Loucy (cell line): ENCODE measurements around the gene WASHC3.

Experiments
- EZH2phosphoT487 ChIP-seq: fragments of 200-600 bp; IDR thresholded peaks from 2 replicates; pipeline ENCODE4 v1.6.1; 2018; ENCODE audit warnings: antibody characterized with exemption, mild to moderate bottlenecking, moderate library complexity, borderline replicate concordance
- TF ChIP-seq, protein P1 (sequence below): fragments of 200-600 bp; sonication (generic); conservative IDR thresholded peaks from 2 replicates; pipeline ENCODE4 v1.5.1; 2014; ENCODE audit warnings: mild to moderate bottlenecking, antibody characterized with exemption, low read length

DNA sequence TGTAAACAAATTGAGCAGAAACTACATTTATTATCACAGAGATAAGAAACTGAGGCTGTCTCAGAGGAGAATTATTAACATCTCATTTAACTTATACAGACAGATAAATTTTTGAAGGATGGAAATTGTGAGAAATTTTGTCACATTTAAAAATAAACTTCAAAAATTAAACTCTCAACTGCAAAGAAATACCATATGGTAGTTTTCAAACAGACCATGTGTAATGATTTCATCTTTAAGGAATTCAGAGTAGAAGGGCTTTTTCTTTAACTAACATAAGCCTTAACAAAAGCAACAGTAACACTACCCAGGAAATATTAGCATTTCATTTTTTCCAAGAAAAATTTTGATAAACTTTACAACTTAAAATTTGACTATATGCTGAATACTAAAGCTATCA lies 31.5 kb upstream of the WASHC3 start:
- TF ChIP-seq, protein P1, sequence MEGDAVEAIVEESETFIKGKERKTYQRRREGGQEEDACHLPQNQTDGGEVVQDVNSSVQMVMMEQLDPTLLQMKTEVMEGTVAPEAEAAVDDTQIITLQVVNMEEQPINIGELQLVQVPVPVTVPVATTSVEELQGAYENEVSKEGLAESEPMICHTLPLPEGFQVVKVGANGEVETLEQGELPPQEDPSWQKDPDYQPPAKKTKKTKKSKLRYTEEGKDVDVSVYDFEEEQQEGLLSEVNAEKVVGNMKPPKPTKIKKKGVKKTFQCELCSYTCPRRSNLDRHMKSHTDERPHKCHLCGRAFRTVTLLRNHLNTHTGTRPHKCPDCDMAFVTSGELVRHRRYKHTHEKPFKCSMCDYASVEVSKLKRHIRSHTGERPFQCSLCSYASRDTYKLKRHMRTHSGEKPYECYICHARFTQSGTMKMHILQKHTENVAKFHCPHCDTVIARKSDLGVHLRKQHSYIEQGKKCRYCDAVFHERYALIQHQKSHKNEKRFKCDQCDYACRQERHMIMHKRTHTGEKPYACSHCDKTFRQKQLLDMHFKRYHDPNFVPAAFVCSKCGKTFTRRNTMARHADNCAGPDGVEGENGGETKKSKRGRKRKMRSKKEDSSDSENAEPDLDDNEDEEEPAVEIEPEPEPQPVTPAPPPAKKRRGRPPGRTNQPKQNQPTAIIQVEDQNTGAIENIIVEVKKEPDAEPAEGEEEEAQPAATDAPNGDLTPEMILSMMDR = no peak
- TF ChIP-seq EZH2phosphoT487 = no peak
